ENCODE results near the gene SULT1A2. TPM values are rescaled to one million over a fixed set of nuclear protein-coding genes. Genes with fewer than 3 reads are reported as not detected.

Gene SULT1A2
- total RNA-seq, 2 experiments from 2014 or later: 0.29 to 0.40 TPM

Other genes with a start within 250 kb of the SULT1A2 start
- 1 to 10 TPM; 2.0 TPM for gene NPIPB6, start 233.5 kb downstream of the SULT1A2 start, total RNA-seq
- 10 to 100 TPM; 88.3 to 96.9 TPM for gene EIF3CL, start 193.2 kb downstream of the SULT1A2 start, total RNA-seq
- not detected for gene NPIPB7, start 124.7 kb downstream of the SULT1A2 start, total RNA-seq
- 10 to 100 TPM in 1 of 2 experiments, 1 to 10 TPM in 1; 9.9 to 10.4 TPM for gene CLN3, start 105.0 kb downstream of the SULT1A2 start, total RNA-seq
- gene APOBR, start 102.4 kb downstream of the SULT1A2 start, total RNA-seq: under 1 TPM; 0.72 to 0.77 TPM
- not detected for gene IL27, start 90.2 kb downstream of the SULT1A2 start, total RNA-seq
- gene NUPR1, start 58.1 kb downstream of the SULT1A2 start, total RNA-seq: not detected
- 10 to 100 TPM; 15.9 TPM for gene SGF29, start 43.1 kb downstream of the SULT1A2 start, total RNA-seq
- 10 to 100 TPM in 1 of 2 experiments, 1 to 10 TPM in 1; 9.7 to 10.8 TPM for gene SULT1A1, start 13.0 kb upstream of the SULT1A2 start, total RNA-seq
- gene NPIPB8, start 41.0 kb upstream of the SULT1A2 start, total RNA-seq: not detected
- gene EIF3C, start 114.4 kb upstream of the SULT1A2 start, total RNA-seq: 1,000 to 10,000 TPM; 1,095 to 1,121 TPM
- gene NPIPB9, start 154.7 kb upstream of the SULT1A2 start, total RNA-seq: 1 to 10 TPM in 1 of 2 experiments, under 1 TPM in 1; 0.91 to 1.1 TPM
- gene ATXN2L, start 225.9 kb upstream of the SULT1A2 start, total RNA-seq: 100 to 1,000 TPM; 392 to 408 TPM
- gene TUFM, start 249.3 kb upstream of the SULT1A2 start, total RNA-seq: 100 to 1,000 TPM; 276 to 289 TPM